HCT116 (cell line): Measurements from ENCODE around the gene FAM131A. TPM values are rescaled to one million over a fixed set of nuclear protein-coding genes. Genes with fewer than 3 reads are reported as not detected.

ENCODE experiments used
- ATAC-seq: fragments of 200-7000 bp; cut with Tn5 transposase; 2 replicates; pipeline ENCODE4 v1.9.1; 2020; ENCODE audit warnings: mild to moderate bottlenecking, moderate library complexity
- BruUV-seq: library from RNA; stranded (reverse); fragments of 400-500 nt; replicated peaks from 2 replicates; lab custom pipeline; 2021; lab: Mats Ljungman, UMichigan
- CTCF ChIA-PET: fragments of 300-600 bp; sonication (Branson Sonifier 250); formaldehyde crosslinking; loops from one replicate; lab custom pipeline; 2021; ENCODE audit warnings: antibody characterized with exemption; lab: Charles Lee
- POLR2A ChIA-PET: fragments of 300-600, 350-600 bp; sonication (Branson Sonifier 250); formaldehyde crosslinking; loops from one replicate; lab custom pipeline; 2021; ENCODE audit warnings: antibody characterized with exemption; lab: Charles Lee
- RAD21 ChIA-PET, 2 experiments: fragments of 300-600 bp; sonication (Branson Sonifier 250); formaldehyde crosslinking; loops; one replicate each; lab custom pipeline; 2023; ENCODE audit warnings: low total read pairs in 2 of 2; ENCODE audit not compliant: uncharacterized antibody in 2 of 2, unreplicated experiment in 2 of 2, low non-redundant PET in 1 of 2; lab: Charles Lee
- DNase-seq: peaks from one replicate; pipeline ENCODE4 v3.0.0-alpha.2; 2010; ENCODE audit warnings: low read depth, low spot score
- H2AFZ ChIP-seq: fragments of 200-600 bp; shearing (Covaris generic), sonication (generic); 2 replicates; pipeline ENCODE4 v1.6.1; 2017; ENCODE audit warnings: low read depth, mixed run types, mixed read lengths, antibody characterized with exemption, low read length; ENCODE audit not compliant: poor library complexity, severe bottlenecking
- H3K27ac ChIP-seq: 2 replicates; pipeline ENCODE4 v1.5.1; 2012; ENCODE audit warnings: low read depth, low read length
- H3K27me3 ChIP-seq: fragments of 200-600 bp; sonication (generic); 2 replicates; pipeline ENCODE4 v1.6.1; 2016; ENCODE audit warnings: mixed run types, low read length, mixed read lengths; ENCODE audit not compliant: insufficient read depth
- H3K36me3 ChIP-seq, 2 experiments: fragments of 200-500 bp in 1 of 2; fragments of 200-600 bp in 1 of 2; sonication (Bioruptor generic) in 1 of 2; sonication (generic) in 1 of 2; 2 replicates each; pipeline versions ENCODE4 v1.5.1 to v1.6.1; 2014 to 2016; ENCODE audit warnings: low read length in 2 of 2, inconsistent platforms in 1 of 2, mixed read lengths in 1 of 2, mixed run types in 1 of 2; ENCODE audit not compliant: insufficient read depth in 2 of 2, control insufficient read depth in 1 of 2
- H3K4me1 ChIP-seq, 2 experiments: fragments of 200-600 bp in 1 of 2; sonication (generic) in 1 of 2; 2 replicates each; pipeline versions ENCODE4 v1.5.1 to v1.6.1; 2012 to 2017; ENCODE audit warnings: low read length in 2 of 2, inconsistent platforms in 1 of 2, mild to moderate bottlenecking in 1 of 2, mixed read lengths in 1 of 2, mixed run types in 1 of 2, moderate library complexity in 1 of 2; ENCODE audit not compliant: insufficient read depth in 2 of 2, control insufficient read depth in 1 of 2
- H3K4me2 ChIP-seq: fragments of 200-600 bp; sonication (generic); 2 replicates; pipeline ENCODE4 v1.6.1; 2017; ENCODE audit warnings: mixed run types, low read length, mixed read lengths
- H3K4me3 ChIP-seq, 2 experiments: fragments of 200-600 bp in 1 of 2; sonication (generic) in 1 of 2; replicated peaks in 1 of 2; 2 replicates each; pipeline ENCODE4 v1.5.1; 2011 to 2016; ENCODE audit warnings: low read length in 2 of 2, control low read depth in 1 of 2, low read depth in 1 of 2, mild to moderate bottlenecking in 1 of 2, mixed read lengths in 1 of 2, mixed run types in 1 of 2
- H3K79me2 ChIP-seq: fragments of 200-600 bp; sonication (generic); 2 replicates; pipeline ENCODE4 v1.6.1; 2017; ENCODE audit warnings: mild to moderate bottlenecking, mixed run types, low read length, moderate library complexity, mixed read lengths; ENCODE audit not compliant: insufficient read depth
- H3K9ac ChIP-seq: fragments of 200-600 bp; sonication (generic); 2 replicates; pipeline ENCODE4 v1.6.1; 2016; ENCODE audit warnings: low read length, mixed read lengths
- H3K9me2 ChIP-seq: fragments of 200-600 bp; sonication (generic), shearing (Covaris generic); 2 replicates; pipeline ENCODE4 v1.6.1; 2017; ENCODE audit warnings: mixed run types, mild to moderate bottlenecking, moderate library complexity; ENCODE audit not compliant: insufficient read depth
- H3K9me3 ChIP-seq, 2 experiments: fragments of 200-500 bp in 1 of 2; fragments of 200-600 bp in 1 of 2; sonication (Bioruptor generic) in 1 of 2; sonication (generic) in 1 of 2; 2 replicates each; pipeline ENCODE4 v1.6.1; 2014 to 2017; ENCODE audit warnings: low read length in 2 of 2, mixed read lengths in 2 of 2, inconsistent platforms in 1 of 2, low read depth in 1 of 2, mild to moderate bottlenecking in 1 of 2, mixed run types in 1 of 2, moderate library complexity in 1 of 2; ENCODE audit not compliant: control insufficient read depth in 1 of 2, insufficient read depth in 1 of 2
- H4K20me1 ChIP-seq: fragments of 200-600 bp; sonication (generic), shearing (Covaris generic); 2 replicates; pipeline ENCODE4 v1.6.1; 2017; ENCODE audit warnings: mixed run types, mild to moderate bottlenecking, moderate library complexity; ENCODE audit not compliant: insufficient read depth
- CBX3 ChIP-seq: IDR thresholded peaks from 2 replicates; pipeline ENCODE4 v1.6.1; 2012; ENCODE audit warnings: low read depth
- EZH2 ChIP-seq: fragments of 200-600 bp; sonication (generic); IDR thresholded peaks from 2 replicates; pipeline ENCODE4 v1.6.1; 2017; ENCODE audit warnings: antibody characterized with exemption, mixed run types
- FOSL1 ChIP-seq: IDR thresholded peaks from 2 replicates; pipeline ENCODE4 v1.6.1; 2012; ENCODE audit warnings: low read depth
- MAX ChIP-seq: IDR thresholded peaks from 2 replicates; pipeline ENCODE4 v1.6.1; 2012
- POLR2A ChIP-seq: IDR thresholded peaks from 2 replicates; pipeline ENCODE4 v1.7.0; 2011; ENCODE audit warnings: borderline replicate concordance; ENCODE audit not compliant: insufficient read depth, insufficient read length; ENCODE audit errors: extremely low read depth
- POLR2AphosphoS5 ChIP-seq: IDR thresholded peaks from 2 replicates; pipeline ENCODE4 v1.6.1; 2011; ENCODE audit warnings: mild to moderate bottlenecking, low read depth, low read length, moderate library complexity
- RAD21 ChIP-seq: IDR thresholded peaks from 2 replicates; pipeline ENCODE4 v1.6.1; 2012; ENCODE audit warnings: low read depth, mild to moderate bottlenecking
- SIN3A ChIP-seq: IDR thresholded peaks from 2 replicates; pipeline ENCODE4 v1.6.1; 2012; ENCODE audit warnings: low read depth
- SP1 ChIP-seq: IDR thresholded peaks from 2 replicates; pipeline ENCODE4 v1.6.1; 2012; ENCODE audit warnings: low read depth
- YY1 ChIP-seq: IDR thresholded peaks from 2 replicates; pipeline ENCODE4 v1.6.1; 2011; ENCODE audit warnings: low read length, low read depth, moderate library complexity, mild to moderate bottlenecking; ENCODE audit not compliant: insufficient replicate concordance; ENCODE audit errors: extremely low read depth
- ZFX ChIP-seq: fragments of 450-650 bp; IDR thresholded peaks from 2 replicates; pipeline ENCODE4 v1.6.1; 2017
- ZNF274 ChIP-seq: fragments of 200-500 bp; sonication (Bioruptor generic); IDR thresholded peaks from 2 replicates; pipeline ENCODE4 v1.6.1; 2014; ENCODE audit warnings: mild to moderate bottlenecking, low read depth, low read length, inconsistent platforms
- intact Hi-C: fragments of 100-400 bp; cut with micrococcal nuclease; formaldehyde crosslinking; loops from 2 replicates; pipeline ENCODE4 v1.10.0; 2022
- total RNA-seq: library from RNA; stranded (reverse); gene quantifications from one replicate; pipeline ENCODE4 v1.2.1, GENCODE V29; 2021; ENCODE audit not compliant: unreplicated experiment
- TF ChIP-seq, protein P1 (sequence below): IDR thresholded peaks from 2 replicates; pipeline ENCODE4 v1.6.1; 2012; ENCODE audit warnings: low read depth
- TF ChIP-seq, protein P2 (sequence below), 3 experiments: fragments of 200-600 bp in 1 of 3; sonication (generic) in 1 of 3; IDR thresholded peaks in 2 of 3; conservative IDR thresholded peaks in 1 of 3; 2 replicates each; pipeline ENCODE4 v1.5.1; 2012 to 2017; ENCODE audit warnings: low read depth in 2 of 3, low read length in 2 of 3, antibody characterized with exemption in 1 of 3, borderline replicate concordance in 1 of 3, control low read depth in 1 of 3, mild to moderate bottlenecking in 1 of 3, mixed read lengths in 1 of 3, mixed run types in 1 of 3, moderate library complexity in 1 of 3; ENCODE audit not compliant: insufficient read depth in 1 of 3

Gene FAM131A
- total RNA-seq, 1 experiment from 2014 or later: 17.8 TPM

- ChIA-PET POLR2A (no interaction called here), CTCF (no interaction called here)
- Histone ChIP-seq H3K79me2 (no peaks in the 10 kb centered on the region), H3K36me3 (peaks cover 13 to 15% of the 10 kb centered on the region in 2 experiments; a peak in 3 of 4 replicates), H3K4me3 (no peak overlapping the region), H2AFZ (no peak overlapping the region), H4K20me1 (no peaks in the 10 kb centered on the region), H3K4me1 (peaks cover 5 to 12% of the 10 kb centered on the region in 2 experiments)
- no peak for ATAC-seq
- TF ChIP-seq YY1 (no peak), SP1 (no peak), ZFX (no peak), MAX (no peak), EZH2 (no peak), RAD21 (no peak), FOSL1 (no peak), SIN3A (no peak), CBX3 (no peak), POLR2AphosphoS5 (no peak), POLR2A (no peak), ZNF274 (no peak)
- TF ChIP-seq, protein P1, sequence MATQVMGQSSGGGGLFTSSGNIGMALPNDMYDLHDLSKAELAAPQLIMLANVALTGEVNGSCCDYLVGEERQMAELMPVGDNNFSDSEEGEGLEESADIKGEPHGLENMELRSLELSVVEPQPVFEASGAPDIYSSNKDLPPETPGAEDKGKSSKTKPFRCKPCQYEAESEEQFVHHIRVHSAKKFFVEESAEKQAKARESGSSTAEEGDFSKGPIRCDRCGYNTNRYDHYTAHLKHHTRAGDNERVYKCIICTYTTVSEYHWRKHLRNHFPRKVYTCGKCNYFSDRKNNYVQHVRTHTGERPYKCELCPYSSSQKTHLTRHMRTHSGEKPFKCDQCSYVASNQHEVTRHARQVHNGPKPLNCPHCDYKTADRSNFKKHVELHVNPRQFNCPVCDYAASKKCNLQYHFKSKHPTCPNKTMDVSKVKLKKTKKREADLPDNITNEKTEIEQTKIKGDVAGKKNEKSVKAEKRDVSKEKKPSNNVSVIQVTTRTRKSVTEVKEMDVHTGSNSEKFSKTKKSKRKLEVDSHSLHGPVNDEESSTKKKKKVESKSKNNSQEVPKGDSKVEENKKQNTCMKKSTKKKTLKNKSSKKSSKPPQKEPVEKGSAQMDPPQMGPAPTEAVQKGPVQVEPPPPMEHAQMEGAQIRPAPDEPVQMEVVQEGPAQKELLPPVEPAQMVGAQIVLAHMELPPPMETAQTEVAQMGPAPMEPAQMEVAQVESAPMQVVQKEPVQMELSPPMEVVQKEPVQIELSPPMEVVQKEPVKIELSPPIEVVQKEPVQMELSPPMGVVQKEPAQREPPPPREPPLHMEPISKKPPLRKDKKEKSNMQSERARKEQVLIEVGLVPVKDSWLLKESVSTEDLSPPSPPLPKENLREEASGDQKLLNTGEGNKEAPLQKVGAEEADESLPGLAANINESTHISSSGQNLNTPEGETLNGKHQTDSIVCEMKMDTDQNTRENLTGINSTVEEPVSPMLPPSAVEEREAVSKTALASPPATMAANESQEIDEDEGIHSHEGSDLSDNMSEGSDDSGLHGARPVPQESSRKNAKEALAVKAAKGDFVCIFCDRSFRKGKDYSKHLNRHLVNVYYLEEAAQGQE: no peak
- TF ChIP-seq, protein P2, sequence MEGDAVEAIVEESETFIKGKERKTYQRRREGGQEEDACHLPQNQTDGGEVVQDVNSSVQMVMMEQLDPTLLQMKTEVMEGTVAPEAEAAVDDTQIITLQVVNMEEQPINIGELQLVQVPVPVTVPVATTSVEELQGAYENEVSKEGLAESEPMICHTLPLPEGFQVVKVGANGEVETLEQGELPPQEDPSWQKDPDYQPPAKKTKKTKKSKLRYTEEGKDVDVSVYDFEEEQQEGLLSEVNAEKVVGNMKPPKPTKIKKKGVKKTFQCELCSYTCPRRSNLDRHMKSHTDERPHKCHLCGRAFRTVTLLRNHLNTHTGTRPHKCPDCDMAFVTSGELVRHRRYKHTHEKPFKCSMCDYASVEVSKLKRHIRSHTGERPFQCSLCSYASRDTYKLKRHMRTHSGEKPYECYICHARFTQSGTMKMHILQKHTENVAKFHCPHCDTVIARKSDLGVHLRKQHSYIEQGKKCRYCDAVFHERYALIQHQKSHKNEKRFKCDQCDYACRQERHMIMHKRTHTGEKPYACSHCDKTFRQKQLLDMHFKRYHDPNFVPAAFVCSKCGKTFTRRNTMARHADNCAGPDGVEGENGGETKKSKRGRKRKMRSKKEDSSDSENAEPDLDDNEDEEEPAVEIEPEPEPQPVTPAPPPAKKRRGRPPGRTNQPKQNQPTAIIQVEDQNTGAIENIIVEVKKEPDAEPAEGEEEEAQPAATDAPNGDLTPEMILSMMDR (IDR thresholded peaks at IDR 0.05 in 2 of 3, conservative IDR thresholded peaks at IDR 0.05 in 1 of 3; ENCODE audit: borderline replicate concordance in 1 of 3, insufficient read depth in 1 of 3, low read depth in 2 of 3, low read length in 2 of 3): no peak
- TF ChIP-seq, all 23 proteins: peak for 0
- Histone ChIP-seq H3K27me3 (no peaks in the 10 kb centered on the region), H3K27ac (no peak overlapping the region), H3K9me3 (no peaks in the 10 kb centered on the region), H3K9me2 (no peaks in the 10 kb centered on the region), H3K9ac (no peak overlapping the region), H3K4me2 (no peak overlapping the region)
- BruUV-seq: TSS peak; percentile 4
- no peak for DNase-seq
- intact Hi-C loops: no loop called here
- RAD21 ChIA-PET: no interaction called here
Observed at GRCh38 chr3:184350618-184351017, 13.2 kb downstream of the FAM131A start.
